KMS-11 (cell line): ENCODE results near the gene INTS4.

Source experiments
- H2AFZ ChIP-seq: fragments of 200-600 bp; sonication (generic); 2 replicates; pipeline ENCODE4 v1.6.1; 2016; ENCODE audit warnings: antibody characterized with exemption, mixed run types, low read depth
- H3K27ac ChIP-seq: fragments of 200-600 bp; sonication (generic); 2 replicates; pipeline ENCODE4 v1.6.1; 2016; ENCODE audit warnings: mild to moderate bottlenecking, mixed run types
- H3K27me3 ChIP-seq: fragments of 200-600 bp; sonication (generic); 2 replicates; pipeline ENCODE4 v1.6.1; 2017; ENCODE audit warnings: mild to moderate bottlenecking, low read depth, mixed run types, moderate library complexity; ENCODE audit not compliant: insufficient read depth
- H3K36me3 ChIP-seq: fragments of 200-600 bp; sonication (generic); 2 replicates; pipeline ENCODE4 v1.6.1; 2017; ENCODE audit warnings: mild to moderate bottlenecking, mixed run types; ENCODE audit not compliant: insufficient read depth
- H3K4me1 ChIP-seq: fragments of 200-600 bp; sonication (generic); 2 replicates; pipeline ENCODE4 v1.6.1; 2016; ENCODE audit warnings: mild to moderate bottlenecking, low read depth, mixed run types; ENCODE audit not compliant: poor library complexity, severe bottlenecking
- H3K4me2 ChIP-seq: fragments of 200-600 bp; sonication (generic); 2 replicates; pipeline ENCODE4 v1.7.0; 2016; ENCODE audit warnings: mild to moderate bottlenecking, mixed run types
- H3K4me3 ChIP-seq: fragments of 200-600 bp; sonication (generic); IDR thresholded peaks from 2 replicates; pipeline ENCODE4 v1.6.1; 2017; ENCODE audit warnings: low read depth, low read length, mixed read lengths; ENCODE audit not compliant: insufficient read depth
- H3K79me2 ChIP-seq: fragments of 200-600 bp; sonication (generic); 2 replicates; pipeline ENCODE4 v1.6.1; 2016; ENCODE audit warnings: low read depth, mixed run types; ENCODE audit not compliant: insufficient read depth
- H3K9ac ChIP-seq: fragments of 200-600 bp; sonication (generic); 2 replicates; pipeline ENCODE4 v1.6.1; 2016; ENCODE audit warnings: mild to moderate bottlenecking, mixed run types
- H4K20me1 ChIP-seq: fragments of 200-600 bp; sonication (generic); 2 replicates; pipeline ENCODE4 v1.6.1; 2016; ENCODE audit warnings: mild to moderate bottlenecking, mixed run types; ENCODE audit not compliant: insufficient read depth
- CTCF ChIP-seq: fragments of 200-600 bp; sonication (generic); conservative IDR thresholded peaks from 2 replicates; pipeline ENCODE4 v1.6.1; 2017; ENCODE audit warnings: low read depth, mild to moderate bottlenecking, antibody characterized with exemption, low read length, moderate library complexity, mixed read lengths

INTS4 gene

GRCh38 chr11:78025378-78025777 is 30.9 kb upstream of the INTS4 start:
- Histone ChIP-seq H3K27me3 (no peaks in the 10 kb centered on the region), H3K79me2 (no peaks in the 10 kb centered on the region), H3K4me1 (no peaks in the 10 kb centered on the region), H4K20me1 (no peaks in the 10 kb centered on the region), H3K27ac (no peak overlapping the region), H2AFZ (no peak overlapping the region), H3K36me3 (no peaks in the 10 kb centered on the region), H3K4me2 (no peak overlapping the region), H3K9ac (no peak overlapping the region), H3K4me3 (no peak overlapping the region)
- TF ChIP-seq CTCF: no peak

- no peaks in the 10 kb centered on the region for H3K79me2 ChIP-seq
- no peak overlapping the region for H3K4me3 ChIP-seq
- H2AFZ ChIP-seq: no peak overlapping the region
- no peak overlapping the region for H3K27ac ChIP-seq
- H3K4me2 ChIP-seq: no peak overlapping the region
- no peaks in the 10 kb centered on the region for H4K20me1 ChIP-seq
- TF ChIP-seq CTCF: no peak
- H3K4me1 ChIP-seq: no peaks in the 10 kb centered on the region
- no peak overlapping the region for H3K9ac ChIP-seq
- no peaks in the 10 kb centered on the region for H3K27me3 ChIP-seq
- H3K36me3 ChIP-seq: no peaks in the 10 kb centered on the region
These were observed 29.0 kb upstream of the INTS4 start for GRCh38 chr11:78023426-78023825.

- no peak within 1 kb of the TSS for H2AFZ ChIP-seq
- H3K36me3 ChIP-seq: no peaks in the 10 kb centered on the region
- no peak within 1 kb of the TSS for H3K9ac ChIP-seq
- H4K20me1 ChIP-seq: no peaks in the 10 kb centered on the region
- no peaks in the 10 kb centered on the region for H3K4me1 ChIP-seq
- H3K4me2 ChIP-seq: no peak within 1 kb of the TSS
- H3K27ac ChIP-seq: no peak within 1 kb of the TSS
- no peak within 1 kb of the TSS for H3K4me3 ChIP-seq
- TF ChIP-seq CTCF: no peak
- H3K27me3 ChIP-seq: no peaks in the 10 kb centered on the region
- H3K79me2 ChIP-seq: no peaks in the 10 kb centered on the region
These were observed 28.2 kb upstream of the INTS4 start, which contains the start of gene KCTD14 for GRCh38 chr11:78022397-78023396. Gene KCTD14, minus strand, starts transcription at chr11:78023276. Its CDS starts 27 bp downstream, at chr11:78023249.

- no peak overlapping the region for H3K4me2 ChIP-seq
- no peak overlapping the region for H3K9ac ChIP-seq
- no peaks in the 10 kb centered on the region for H3K36me3 ChIP-seq
- H3K79me2 ChIP-seq: no peaks in the 10 kb centered on the region
- TF ChIP-seq CTCF: no peak
- H3K27me3 ChIP-seq: no peaks in the 10 kb centered on the region
- H3K4me1 ChIP-seq: no peaks in the 10 kb centered on the region
- H2AFZ ChIP-seq: no peak overlapping the region
- H3K27ac ChIP-seq: no peak overlapping the region
- H3K4me3 ChIP-seq: no peak overlapping the region
- H4K20me1 ChIP-seq: no peaks in the 10 kb centered on the region
These were observed 27.1 kb upstream of the INTS4 start for GRCh38 chr11:78021611-78022010.
